WERI-Rb-1 (cell line): Measurements from ENCODE around the gene AFDN.

Experiments
- DNase-seq: peaks from one replicate; pipeline ENCODE4 v3.0.0-alpha.2; 2020
- H3K27ac ChIP-seq: fragments of 250-450 bp; sonication (Bioruptor Pico); 2 replicates; pipeline ENCODE4 v1.5.1; 2020; ENCODE audit warnings: mild to moderate bottlenecking, moderate library complexity
- H3K27me3 ChIP-seq: fragments of 250-450 bp; sonication (Bioruptor Pico); 2 replicates; pipeline ENCODE4 v1.5.1; 2021; ENCODE audit warnings: mild to moderate bottlenecking, low read depth, moderate library complexity; ENCODE audit not compliant: insufficient read depth, severe bottlenecking
- H3K36me3 ChIP-seq: fragments of 250-450 bp; sonication (Bioruptor Pico); 2 replicates; pipeline ENCODE4 v1.5.1; 2020; ENCODE audit warnings: mild to moderate bottlenecking, moderate library complexity
- H3K4me3 ChIP-seq: 2 replicates; pipeline ENCODE4 v1.5.1; 2011; ENCODE audit warnings: low read depth, mild to moderate bottlenecking, control low read depth, low read length
- H3K9me3 ChIP-seq: fragments of 250-450 bp; sonication (Bioruptor Pico); 2 replicates; pipeline ENCODE4 v1.5.1; 2021; ENCODE audit warnings: mild to moderate bottlenecking, moderate library complexity; ENCODE audit not compliant: severe bottlenecking
- TF ChIP-seq, protein P1 (sequence below): IDR thresholded peaks from 2 replicates; pipeline ENCODE4 v1.5.1; 2011; ENCODE audit warnings: low read depth, mild to moderate bottlenecking, control low read depth, inconsistent platforms, low read length

AFDN gene

DNA sequence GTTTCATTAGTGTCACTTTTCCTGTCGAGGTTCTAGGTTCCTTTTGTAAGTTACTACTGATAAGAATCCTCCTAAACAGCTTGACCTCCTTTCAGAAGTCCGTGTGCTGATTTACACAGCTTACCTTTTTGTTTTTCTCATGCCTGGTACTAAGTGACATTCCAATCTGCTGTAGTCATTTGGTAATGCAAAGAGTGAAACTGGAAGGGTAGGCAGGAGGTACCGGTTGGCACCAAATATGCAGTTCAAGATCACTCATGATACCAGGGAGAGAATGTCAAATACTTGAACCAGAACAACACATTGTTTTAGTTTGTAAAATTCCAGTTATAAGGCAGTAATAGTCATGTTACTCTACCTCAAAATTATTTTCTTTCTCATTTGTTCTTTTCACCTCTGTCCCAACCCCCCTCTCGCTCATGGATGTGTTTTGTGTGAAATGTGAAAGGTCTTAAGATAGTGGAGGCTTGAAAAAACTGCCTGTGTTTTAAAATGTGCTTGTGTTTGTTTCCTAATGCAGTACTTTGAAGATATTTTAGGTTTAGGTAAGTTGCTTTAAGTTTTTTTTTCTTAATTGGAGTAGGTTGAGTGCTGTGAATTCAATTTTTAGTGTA, 23.2 kb downstream of the AFDN start:
- no peak for DNase-seq
- Histone ChIP-seq H3K4me3 (no peak overlapping the region), H3K27ac (no peak overlapping the region)

DNA sequence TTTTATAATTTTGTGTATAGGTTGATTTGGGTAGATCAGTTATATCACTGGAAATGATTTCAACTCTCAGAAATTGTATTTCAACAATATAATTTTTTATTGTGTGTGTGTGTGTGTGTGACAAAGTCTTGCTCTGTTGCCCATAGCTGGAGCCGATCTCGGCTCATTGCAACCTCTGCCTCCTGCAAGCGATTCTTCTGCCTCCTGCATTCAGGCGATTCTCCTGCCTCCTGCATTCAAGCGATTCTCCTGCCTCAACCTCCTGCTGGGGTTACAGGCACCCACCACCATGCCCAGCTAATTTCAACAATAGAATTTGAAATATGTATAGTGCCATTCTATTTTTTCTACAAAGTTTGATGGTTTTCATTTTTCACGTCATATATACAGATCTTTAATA, 24.1 kb downstream of the AFDN start:
- no peaks in the 10 kb centered on the region for H3K36me3 ChIP-seq
- H3K27ac ChIP-seq: no peak overlapping the region
- DNase-seq: no peak
- no peaks in the 10 kb centered on the region for H3K9me3 ChIP-seq
- TF ChIP-seq, protein P1, sequence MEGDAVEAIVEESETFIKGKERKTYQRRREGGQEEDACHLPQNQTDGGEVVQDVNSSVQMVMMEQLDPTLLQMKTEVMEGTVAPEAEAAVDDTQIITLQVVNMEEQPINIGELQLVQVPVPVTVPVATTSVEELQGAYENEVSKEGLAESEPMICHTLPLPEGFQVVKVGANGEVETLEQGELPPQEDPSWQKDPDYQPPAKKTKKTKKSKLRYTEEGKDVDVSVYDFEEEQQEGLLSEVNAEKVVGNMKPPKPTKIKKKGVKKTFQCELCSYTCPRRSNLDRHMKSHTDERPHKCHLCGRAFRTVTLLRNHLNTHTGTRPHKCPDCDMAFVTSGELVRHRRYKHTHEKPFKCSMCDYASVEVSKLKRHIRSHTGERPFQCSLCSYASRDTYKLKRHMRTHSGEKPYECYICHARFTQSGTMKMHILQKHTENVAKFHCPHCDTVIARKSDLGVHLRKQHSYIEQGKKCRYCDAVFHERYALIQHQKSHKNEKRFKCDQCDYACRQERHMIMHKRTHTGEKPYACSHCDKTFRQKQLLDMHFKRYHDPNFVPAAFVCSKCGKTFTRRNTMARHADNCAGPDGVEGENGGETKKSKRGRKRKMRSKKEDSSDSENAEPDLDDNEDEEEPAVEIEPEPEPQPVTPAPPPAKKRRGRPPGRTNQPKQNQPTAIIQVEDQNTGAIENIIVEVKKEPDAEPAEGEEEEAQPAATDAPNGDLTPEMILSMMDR: no peak
- H3K27me3 ChIP-seq: no peaks in the 10 kb centered on the region
- no peak overlapping the region for H3K4me3 ChIP-seq

More for the DNA sequence above, 23.2 kb downstream of the AFDN start:
- H3K36me3 ChIP-seq: no peaks in the 10 kb centered on the region
- TF ChIP-seq, protein P1: no peak
- H3K9me3 ChIP-seq: no peaks in the 10 kb centered on the region
- H3K27me3 ChIP-seq: no peaks in the 10 kb centered on the region

DNA sequence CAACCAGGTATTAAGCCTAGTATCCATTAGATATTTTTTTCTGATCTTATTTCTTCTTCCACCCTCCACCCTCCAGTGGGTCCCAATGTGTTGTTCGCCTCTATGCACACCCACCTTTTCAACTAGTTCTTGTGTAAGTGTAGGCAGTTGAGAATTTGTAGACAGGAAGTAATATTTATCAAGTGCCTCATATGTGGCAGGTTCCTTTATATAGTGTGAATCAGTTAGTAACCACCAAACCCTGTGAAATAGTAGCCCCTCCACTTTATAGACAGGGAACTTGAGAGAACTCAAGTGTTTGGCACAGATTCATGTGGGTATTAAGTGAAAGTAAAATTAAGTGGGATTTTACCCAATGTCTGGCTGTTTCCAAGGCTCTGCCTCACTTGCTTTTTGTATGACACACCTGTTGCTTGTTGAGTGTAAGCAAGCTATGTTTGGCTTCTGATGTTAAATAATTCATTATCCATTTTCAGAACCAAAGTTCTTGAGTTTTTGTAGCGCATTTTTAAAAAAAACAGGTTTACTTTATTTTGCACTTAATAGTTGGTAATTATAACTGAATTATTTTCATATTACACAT, 24.8 kb downstream of the AFDN start:
- no peak for DNase-seq
- Histone ChIP-seq H3K36me3 (no peaks in the 10 kb centered on the region), H3K9me3 (no peaks in the 10 kb centered on the region), H3K4me3 (no peak overlapping the region), H3K27ac (no peak overlapping the region), H3K27me3 (no peaks in the 10 kb centered on the region)
- TF ChIP-seq, protein P1: no peak

DNA sequence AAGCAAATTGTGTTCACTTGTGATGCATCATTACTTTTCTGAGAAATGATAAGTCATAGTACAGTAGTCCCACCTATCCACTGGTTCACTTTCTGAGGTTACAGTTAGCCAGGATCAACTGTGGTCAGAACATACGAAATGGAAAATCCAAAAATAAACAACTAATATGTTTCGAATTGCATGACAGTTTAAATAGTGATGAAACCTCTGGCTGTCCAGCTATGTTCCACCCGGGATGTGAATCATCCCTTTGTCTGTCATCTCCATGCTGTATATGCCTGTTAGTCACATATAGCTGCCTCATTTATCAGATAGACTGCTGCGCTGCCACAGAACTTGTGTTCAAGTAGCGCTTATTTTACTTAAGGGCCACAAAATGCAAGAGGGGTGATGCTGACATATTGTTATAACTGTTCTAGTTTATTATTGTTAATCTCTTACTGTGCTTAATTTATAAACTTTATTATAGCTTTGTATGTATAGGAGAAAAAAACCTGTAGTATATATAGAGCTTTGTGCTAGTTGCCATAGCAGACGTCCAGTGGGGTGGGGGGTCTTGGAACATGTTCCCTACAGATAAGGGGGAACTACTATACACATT, 29.2 kb downstream of the AFDN start:
- TF ChIP-seq, protein P1: no peak
- no peak for DNase-seq
- Histone ChIP-seq H3K27me3 (no peaks in the 10 kb centered on the region), H3K36me3 (no peaks in the 10 kb centered on the region), H3K27ac (no peak overlapping the region), H3K9me3 (no peaks in the 10 kb centered on the region), H3K4me3 (no peak overlapping the region)

DNA sequence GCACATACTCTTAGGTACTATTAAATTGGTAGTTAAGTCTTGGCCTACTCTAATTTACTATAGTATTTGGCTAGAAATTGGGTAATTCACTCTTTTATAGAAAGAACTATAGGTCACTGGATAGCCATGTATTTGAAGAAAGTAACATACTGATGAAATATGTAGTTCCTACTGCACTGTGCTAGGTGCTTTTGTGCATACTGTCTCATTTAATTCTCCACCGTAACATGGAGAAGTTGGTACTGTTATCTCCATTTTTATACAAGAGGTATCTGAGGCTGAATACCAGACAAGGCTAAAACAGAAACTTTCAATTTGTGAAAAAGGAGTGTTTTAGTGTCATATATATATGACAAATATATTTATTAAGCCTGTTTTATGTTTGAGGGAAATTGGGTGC, 29.8 kb downstream of the AFDN start:
- Histone ChIP-seq H3K27me3 (no peaks in the 10 kb centered on the region), H3K4me3 (no peak overlapping the region), H3K36me3 (no peaks in the 10 kb centered on the region), H3K9me3 (no peaks in the 10 kb centered on the region), H3K27ac (no peak overlapping the region)
- TF ChIP-seq, protein P1: no peak
- no peak for DNase-seq
